C4-2B (cell line): ENCODE data around the gene SPRED2.

Experiments
- CTCF ChIP-seq: fragments of 450-650 bp; conservative IDR thresholded peaks from 2 replicates; pipeline ENCODE4 v1.5.1; 2017; ENCODE audit warnings: mild to moderate bottlenecking
- ZFX ChIP-seq: fragments of 450-650 bp; IDR thresholded peaks from 2 replicates; pipeline ENCODE4 v1.6.1; 2017

GRCh38 chr2:65413610-65414009 is 18.8 kb downstream of the SPRED2 start:
- TF ChIP-seq CTCF (no peak), ZFX (no peak)
